Renal cortical epithelial cell (primary cell): Measurements from ENCODE around the gene C16orf87. TPM values are rescaled to one million over a fixed set of nuclear protein-coding genes. Genes with fewer than 3 reads are reported as not detected.
"Not testable (repeated sequence)": the region's sequence is repeated elsewhere in the genome, so short reads cannot be mapped to it uniquely, and the experiment has no call there.

Experiments
- DNase-seq: peaks from one replicate; pipeline ENCODE4 v3.0.0-alpha.2; 2011; ENCODE audit warnings: low read depth
- total RNA-seq: library from RNA; depleted of rRNA; stranded (reverse); fragments of >200 nt; gene quantifications from 2 replicates; pipeline ENCODE4 v1.2.3, GENCODE V29; 2014

The C16orf87 gene
- total RNA-seq, 1 donor from 2014 or later, result 13.5 TPM

GRCh38 chr16:46800494-46800893 is 30.5 kb downstream of the C16orf87 start:
- no peak for DNase-seq

DNA sequence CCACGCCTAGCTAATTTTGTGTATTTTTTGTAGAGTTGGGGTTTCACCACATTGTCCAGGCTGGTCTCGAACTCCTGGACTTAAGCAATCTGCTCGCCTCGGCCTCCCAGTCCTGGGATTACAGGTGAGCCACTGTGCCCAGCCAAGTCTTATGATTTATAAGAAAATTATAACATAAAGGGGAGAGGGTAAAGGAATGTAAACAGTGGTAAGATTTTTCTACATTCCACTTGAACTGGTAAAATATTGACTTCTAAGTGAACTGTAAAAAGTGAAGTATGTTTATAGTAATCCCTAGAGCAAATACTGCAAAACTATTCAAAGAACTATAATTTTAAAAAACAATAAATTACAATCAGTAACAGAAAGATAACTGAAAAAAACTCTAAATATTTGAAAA is 33.5 kb downstream of the C16orf87 start:
- no peak for DNase-seq

GRCh38 chr16:46796764-46797269 is 34.2 kb downstream of the C16orf87 start:
- DNase-seq, result no peak

- DNase-seq, result no peak
These were observed 37.1 kb downstream of the C16orf87 start for GRCh38 chr16:46793841-46794240.

GRCh38 chr16:46790599-46791270 is 40.2 kb downstream of the C16orf87 start:
- no peak for DNase-seq

DNA sequence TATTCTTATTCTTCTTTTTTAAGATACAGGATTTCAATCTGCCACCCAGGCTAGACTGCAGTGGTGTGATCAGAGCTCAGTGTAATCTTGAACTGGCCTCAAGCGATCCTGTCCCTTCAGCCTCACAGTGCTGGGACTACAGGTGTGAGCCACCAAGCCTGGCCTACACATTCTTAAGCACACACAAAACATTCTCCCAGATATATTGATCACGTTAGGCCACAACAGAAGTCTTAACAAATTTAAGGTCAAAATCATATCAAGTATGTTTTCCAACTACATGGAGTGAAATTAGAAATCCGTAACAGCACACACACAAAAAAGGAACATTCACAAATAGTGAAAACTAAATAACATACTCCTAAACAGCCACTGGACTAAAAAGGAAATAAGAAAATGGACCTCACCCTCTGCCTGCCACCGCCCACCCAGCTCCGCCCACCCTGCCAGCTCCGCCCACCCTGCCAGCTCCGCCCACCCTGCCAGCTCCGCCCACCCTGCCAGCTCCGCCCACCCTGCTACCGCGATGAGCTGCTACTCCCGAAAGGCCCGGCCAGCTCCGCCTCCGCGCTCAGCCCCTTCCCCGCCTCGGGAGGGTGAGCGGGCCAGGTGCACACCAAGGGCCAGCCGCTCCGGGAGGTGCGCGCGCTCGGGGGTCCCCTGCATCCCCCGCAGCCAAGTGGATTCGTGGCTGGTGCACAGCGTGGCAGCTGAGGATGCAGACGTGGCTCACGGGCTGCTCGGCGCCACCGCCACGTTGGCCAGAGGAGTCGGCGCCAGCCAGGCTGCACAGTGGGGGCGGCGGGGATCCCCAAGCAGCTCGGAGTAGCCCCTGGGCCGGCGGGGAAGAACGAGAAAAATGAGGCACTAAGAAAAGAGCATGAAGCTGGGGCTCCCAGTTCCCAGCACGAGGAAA is 41.2 kb downstream of the C16orf87 start:
- peak; percentile 15 for DNase-seq

GRCh38 chr16:46788891-46789474 is 42.0 kb downstream of the C16orf87 start:
- no peak for DNase-seq

- no peak for DNase-seq
These were observed 43.1 kb downstream of the C16orf87 start for GRCh38 chr16:46787909-46788308.

DNA sequence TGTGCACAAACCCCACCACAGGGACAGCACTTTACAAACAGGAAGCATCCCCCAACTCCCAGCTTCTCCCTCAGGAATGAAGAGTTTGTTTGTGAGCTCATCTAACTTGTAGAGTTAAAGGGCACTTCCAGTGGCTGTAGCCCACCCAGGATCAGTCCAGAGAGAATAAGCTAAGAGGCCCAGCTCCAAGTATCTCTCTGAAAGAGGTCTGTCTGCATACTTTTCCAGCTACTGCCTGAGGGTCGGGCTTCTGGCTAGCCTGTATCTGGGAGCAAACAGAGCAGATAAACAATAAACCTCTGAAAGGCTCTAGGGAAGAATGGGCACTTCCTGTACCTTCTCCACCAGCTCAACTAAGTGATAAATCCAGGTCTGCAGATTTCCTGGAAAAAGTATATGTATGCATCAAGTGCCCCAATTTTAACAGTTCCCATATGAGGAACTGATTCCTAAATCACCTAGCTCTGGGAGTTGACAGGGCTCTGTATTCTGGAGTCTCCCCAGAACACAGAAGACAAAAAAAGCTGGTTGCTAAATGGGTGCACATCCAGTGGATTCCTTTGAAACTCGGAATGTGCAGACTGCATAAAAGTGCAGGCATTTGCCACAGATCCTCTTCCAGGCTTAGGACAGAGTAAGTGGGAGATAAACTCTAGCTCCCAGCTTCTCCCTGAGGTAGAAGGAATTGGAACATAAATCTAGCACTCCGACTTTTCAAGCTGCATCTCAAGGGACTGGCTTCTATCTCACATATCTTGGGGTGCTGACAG is 45.7 kb downstream of the C16orf87 start:
- DNase-seq, result no peak

GRCh38 chr16:46784569-46784968 is 46.4 kb downstream of the C16orf87 start:
- not testable (repeated sequence) for DNase-seq

DNA sequence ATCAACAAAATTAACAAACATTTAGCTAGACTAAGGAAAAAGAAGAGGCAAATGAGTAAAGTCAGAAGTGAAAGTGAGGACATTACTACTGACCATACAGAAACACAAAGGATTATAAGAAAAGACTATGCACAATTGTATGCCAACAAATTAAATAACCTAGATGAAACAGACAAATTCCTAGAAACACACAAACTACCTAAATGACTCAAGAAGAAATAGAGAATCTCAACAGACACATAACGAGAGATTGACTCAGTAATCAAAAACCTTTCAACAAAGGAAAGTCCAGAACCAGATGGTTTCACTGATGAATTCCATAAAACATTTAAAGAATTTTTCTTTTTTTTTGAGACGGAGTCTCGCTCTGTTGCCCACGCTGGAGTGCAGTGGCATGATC is 47.2 kb downstream of the C16orf87 start:
- DNase-seq, result no peak

GRCh38 chr16:46782320-46782719 is 48.7 kb downstream of the C16orf87 start:
- DNase-seq, result no peak

GRCh38 chr16:46777804-46778203 is 53.2 kb downstream of the C16orf87 start:
- DNase-seq, result no peak

DNA sequence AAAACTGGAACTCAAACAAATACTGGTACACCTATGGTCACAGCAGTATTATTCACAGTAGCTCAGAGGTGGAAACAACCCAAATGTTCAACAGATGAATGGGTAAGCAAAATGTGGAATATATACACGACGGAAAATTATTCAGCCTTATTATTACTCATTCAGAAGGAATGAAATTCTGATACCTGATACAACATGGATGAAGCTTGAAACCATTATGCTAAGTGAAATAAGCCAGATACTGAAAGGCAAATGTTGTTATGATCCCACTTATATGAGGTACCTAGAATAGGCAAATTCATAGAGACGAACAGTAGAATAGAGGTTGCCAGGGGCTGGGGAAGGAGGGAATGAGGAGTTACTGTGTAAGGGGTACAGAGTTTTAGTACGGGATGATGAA is 55.8 kb downstream of the C16orf87 start:
- no peak for DNase-seq

DNA sequence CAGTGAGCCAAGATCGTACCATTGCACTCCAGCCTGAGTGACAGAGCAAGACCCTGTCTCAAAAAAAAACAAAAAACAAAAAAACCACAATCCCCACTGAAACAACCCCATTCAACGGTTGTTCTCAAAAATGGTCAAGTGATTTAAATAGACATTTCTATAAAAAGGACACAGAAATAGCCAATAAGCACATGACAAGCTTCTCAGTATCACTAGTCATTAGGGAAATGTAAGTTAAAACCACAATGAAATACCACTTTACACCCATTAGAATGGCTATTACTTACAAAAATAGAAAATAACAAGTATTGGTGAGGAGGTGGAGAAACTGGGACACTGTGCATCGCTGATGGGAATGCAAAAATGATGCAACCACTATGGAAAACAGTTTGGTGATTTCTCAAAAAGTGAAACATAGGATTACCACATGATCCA is 56.2 kb downstream of the C16orf87 start:
- no peak for DNase-seq

- no peak for DNase-seq
These were observed 58.5 kb downstream of the C16orf87 start for GRCh38 chr16:46772463-46772862.

DNA sequence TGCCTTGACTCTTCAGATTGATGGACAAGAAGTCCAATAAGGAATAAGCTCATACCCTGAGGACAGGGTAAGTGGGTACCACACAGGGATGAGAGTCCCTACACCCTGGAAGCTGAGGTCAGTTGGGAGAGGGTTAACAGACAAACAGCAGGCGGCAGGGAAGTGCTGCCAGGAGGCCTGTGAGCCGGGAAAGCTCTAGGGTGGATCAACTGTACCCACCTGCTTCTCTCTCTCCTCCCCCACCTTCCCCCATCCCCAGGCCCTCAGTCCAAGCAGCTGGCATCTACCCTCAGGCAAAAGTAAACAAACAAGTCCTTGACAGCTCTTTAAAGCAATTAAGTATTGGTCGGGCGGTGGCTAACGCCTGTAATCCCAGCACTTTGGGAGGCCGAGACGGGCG is 62.2 kb downstream of the C16orf87 start:
- no peak for DNase-seq

- DNase-seq, result peak; percentile 16
These were observed 65.9 kb downstream of the C16orf87 start for GRCh38 chr16:46765050-46765449.

GRCh38 chr16:46763147-46763546 is 67.8 kb downstream of the C16orf87 start:
- DNase-seq, result no peak

- DNase-seq, result no peak
These were observed 68.4 kb downstream of the C16orf87 start for GRCh38 chr16:46762583-46762982.

DNA sequence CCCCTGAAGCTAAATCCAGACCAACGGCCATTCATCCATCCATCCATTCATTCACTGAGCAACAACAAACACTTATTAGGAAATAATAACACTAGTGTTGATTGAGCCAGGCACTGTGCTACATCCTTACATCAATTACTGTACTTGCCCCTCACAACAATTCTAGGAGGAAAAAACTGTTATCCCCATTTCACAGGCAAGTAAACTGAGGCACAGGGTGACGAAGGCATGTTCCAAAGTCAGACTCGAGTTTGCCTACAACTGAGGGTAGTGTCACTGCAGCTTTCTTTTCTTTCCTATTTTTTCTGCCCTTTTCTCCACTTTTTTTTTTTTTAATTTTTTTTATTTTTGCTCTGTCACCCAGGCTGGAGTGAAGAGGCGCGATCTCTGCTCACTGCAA is 71.7 kb downstream of the C16orf87 start:
- no peak for DNase-seq
